Central memory CD8-positive, alpha-beta T cell (primary cell): ENCODE data around the gene NOS1AP.

Experiments used
- ATAC-seq: fragments of 150-1000 bp; cut with Tn5 transposase; replicated peaks from 2 replicates; pipeline ENCODE4 v1.10.0; 2022; ENCODE audit warnings: mild to moderate bottlenecking, moderate FRiP score, moderate number of reproducible peaks; ENCODE audit not compliant: poor library complexity, severe bottlenecking; ENCODE audit errors: extremely low read depth
- DNase-seq, 2 donors: peaks; one replicate each; pipeline ENCODE4 v3.0.0; 2021; ENCODE audit warnings: low spot score in 2 of 2
- H3K27ac Mint-ChIP-seq: one replicate; pipeline ENCODE4 v1.8.0; 2022; ENCODE audit warnings: low read depth, mild to moderate bottlenecking, moderate library complexity, mixed read lengths
- H3K27me3 Mint-ChIP-seq: one replicate; pipeline ENCODE4 v1.8.0; 2022; ENCODE audit warnings: mixed read lengths
- H3K36me3 Mint-ChIP-seq: one replicate; pipeline ENCODE4 v1.8.0; 2022; ENCODE audit warnings: mild to moderate bottlenecking, moderate library complexity, mixed read lengths; ENCODE audit not compliant: insufficient read depth
- H3K4me1 Mint-ChIP-seq: one replicate; pipeline ENCODE4 v1.8.0; 2022; ENCODE audit warnings: mixed read lengths
- H3K4me3 Mint-ChIP-seq: one replicate; pipeline ENCODE4 v1.8.0; 2022; ENCODE audit warnings: mild to moderate bottlenecking, moderate library complexity, mixed read lengths
- H3K9me3 Mint-ChIP-seq: one replicate; pipeline ENCODE4 v1.8.0; 2022; ENCODE audit warnings: mixed read lengths

Gene NOS1AP

DNA sequence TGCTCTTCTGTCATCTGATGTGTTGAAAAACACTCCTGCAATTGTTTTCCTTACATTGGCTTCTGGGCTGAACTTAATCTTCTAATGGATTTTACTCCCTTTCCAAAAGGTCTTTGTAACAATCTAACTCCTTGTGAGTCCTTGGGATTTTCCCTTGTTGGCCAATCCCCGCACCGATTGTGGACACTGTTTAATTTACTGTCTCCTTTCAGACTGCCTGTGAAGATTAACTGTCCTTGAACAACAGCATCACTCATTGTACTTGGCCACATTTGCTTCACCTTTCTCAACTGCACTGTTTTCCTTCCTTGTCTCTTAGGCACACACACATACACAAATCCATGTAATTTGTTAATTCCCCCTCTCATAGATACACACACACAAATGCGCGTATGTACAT lies 186.8 kb downstream of the NOS1AP start:
- DNase-seq (no peak), ATAC-seq (no peak)
- Mint-ChIP-seq H3K27ac (no peak overlapping the region), H3K36me3 (no peaks in the 10 kb centered on the region), H3K9me3 (no peaks in the 10 kb centered on the region), H3K27me3 (peaks cover 49% of the 10 kb centered on the region), H3K4me3 (no peak overlapping the region), H3K4me1 (no peaks in the 10 kb centered on the region)

DNA sequence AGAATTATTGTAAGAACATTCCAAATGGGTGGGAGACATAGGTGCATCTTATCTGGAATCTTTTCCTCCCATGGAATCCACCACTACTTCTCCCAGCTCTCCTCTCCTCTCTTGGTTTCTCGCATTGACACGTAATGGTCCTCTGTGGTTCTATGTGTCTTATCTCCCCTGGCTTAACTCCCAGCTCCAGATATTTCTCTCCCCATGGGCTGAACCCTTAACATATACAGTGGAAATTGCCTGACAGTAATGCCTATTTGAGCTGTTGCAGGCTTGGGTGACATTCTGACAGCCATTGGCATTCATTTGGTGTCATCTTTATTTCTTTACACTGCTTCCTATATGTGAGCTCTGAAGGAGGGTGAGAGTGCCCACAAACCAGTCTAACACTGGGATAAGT lies 188.9 kb downstream of the NOS1AP start:
- H3K4me3 Mint-ChIP-seq, result no peak overlapping the region
- peaks cover 53% of the 10 kb centered on the region for H3K27me3 Mint-ChIP-seq

DNA sequence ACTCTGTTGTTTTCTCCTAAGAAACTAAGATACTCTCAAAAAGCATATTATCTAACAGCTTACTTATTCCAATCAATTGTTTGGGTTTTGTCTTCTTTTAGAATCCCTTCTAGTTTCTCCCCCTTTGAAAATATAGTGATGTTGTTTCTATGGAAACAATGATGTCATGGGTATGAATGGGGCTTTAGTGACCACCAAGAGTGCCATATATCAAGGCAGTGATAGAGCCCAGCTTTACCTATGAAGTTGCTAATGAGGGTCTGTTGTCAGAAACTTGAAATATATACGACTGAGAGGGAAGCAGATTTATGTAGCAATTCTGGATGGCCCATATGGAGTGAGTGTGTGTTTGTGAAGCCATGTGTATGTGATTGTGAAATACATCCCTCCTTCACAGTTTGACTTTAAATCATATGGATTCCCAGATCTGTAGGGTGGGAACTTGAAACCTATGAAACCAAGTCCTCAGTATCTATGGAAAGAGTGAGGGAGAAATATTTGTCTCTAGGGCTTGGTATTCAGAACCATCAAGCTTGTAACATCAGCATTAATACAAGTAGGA lies 190.5 kb downstream of the NOS1AP start:
- H3K4me3 Mint-ChIP-seq, result no peak overlapping the region
- no peaks in the 10 kb centered on the region for H3K9me3 Mint-ChIP-seq
- peaks cover 57% of the 10 kb centered on the region for H3K27me3 Mint-ChIP-seq
- H3K36me3 Mint-ChIP-seq, result no peaks in the 10 kb centered on the region
- DNase-seq (no peak), ATAC-seq (no peak)
- H3K27ac Mint-ChIP-seq, result no peak overlapping the region
- H3K4me1 Mint-ChIP-seq, result no peaks in the 10 kb centered on the region

More for the DNA sequence above, 188.9 kb downstream of the NOS1AP start:
- no peak for DNase-seq
- H3K36me3 Mint-ChIP-seq, result no peaks in the 10 kb centered on the region
- H3K9me3 Mint-ChIP-seq, result no peaks in the 10 kb centered on the region
- no peaks in the 10 kb centered on the region for H3K4me1 Mint-ChIP-seq
- ATAC-seq, result no peak
- H3K27ac Mint-ChIP-seq, result no peak overlapping the region

DNA sequence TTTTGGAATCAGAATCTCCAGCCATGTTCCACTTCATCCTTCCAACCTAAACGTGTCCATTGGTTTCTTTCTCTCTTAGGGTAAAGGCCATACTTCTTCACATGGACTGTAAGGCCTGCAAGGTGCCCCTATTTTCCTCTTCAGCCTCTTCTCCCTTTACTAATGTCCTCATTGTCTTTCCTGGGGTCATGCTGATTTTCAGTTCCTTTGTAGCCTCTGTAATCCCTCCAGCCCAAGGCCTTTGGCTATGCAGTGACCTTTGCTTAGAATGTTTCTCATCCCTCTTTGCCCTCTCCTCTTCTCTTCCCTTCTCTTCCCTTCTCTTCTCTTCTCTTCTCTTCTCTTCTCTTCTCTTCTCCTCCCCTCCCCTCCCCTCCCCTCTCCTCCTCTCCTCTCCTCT lies 194.6 kb downstream of the NOS1AP start:
- no peaks in the 10 kb centered on the region for H3K9me3 Mint-ChIP-seq
- H3K27me3 Mint-ChIP-seq, result peaks cover 43% of the 10 kb centered on the region
- H3K4me1 Mint-ChIP-seq, result no peaks in the 10 kb centered on the region
- no peak for DNase-seq
- H3K4me3 Mint-ChIP-seq, result no peak overlapping the region
- no peak overlapping the region for H3K27ac Mint-ChIP-seq
- ATAC-seq, result no peak
- H3K36me3 Mint-ChIP-seq, result no peaks in the 10 kb centered on the region

DNA sequence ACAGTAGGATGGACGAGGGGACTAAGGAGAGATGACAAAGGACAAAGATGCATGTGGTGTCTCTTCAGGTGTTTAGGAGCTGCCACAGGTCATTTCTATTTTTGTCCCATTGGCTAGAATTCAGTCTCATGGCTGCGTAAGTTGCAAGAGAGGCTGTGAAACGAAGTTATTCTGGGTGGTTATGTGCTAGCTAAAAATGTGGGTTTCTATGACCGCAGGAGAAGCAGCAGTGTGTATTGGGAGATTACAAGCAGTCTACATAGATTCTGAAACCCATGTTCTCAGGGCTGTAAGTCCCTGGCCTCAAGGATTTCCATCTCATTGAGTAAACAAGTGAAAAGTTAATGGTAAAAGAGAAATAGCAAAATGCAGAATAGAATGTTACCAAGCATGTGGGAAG lies 196.5 kb downstream of the NOS1AP start:
- H3K9me3 Mint-ChIP-seq, result no peaks in the 10 kb centered on the region
- H3K36me3 Mint-ChIP-seq, result no peaks in the 10 kb centered on the region
- no peak overlapping the region for H3K27ac Mint-ChIP-seq
- no peaks in the 10 kb centered on the region for H3K4me1 Mint-ChIP-seq
- H3K4me3 Mint-ChIP-seq, result no peak overlapping the region
- H3K27me3 Mint-ChIP-seq, result peaks cover 41% of the 10 kb centered on the region
- DNase-seq (no peak), ATAC-seq (no peak)

DNA sequence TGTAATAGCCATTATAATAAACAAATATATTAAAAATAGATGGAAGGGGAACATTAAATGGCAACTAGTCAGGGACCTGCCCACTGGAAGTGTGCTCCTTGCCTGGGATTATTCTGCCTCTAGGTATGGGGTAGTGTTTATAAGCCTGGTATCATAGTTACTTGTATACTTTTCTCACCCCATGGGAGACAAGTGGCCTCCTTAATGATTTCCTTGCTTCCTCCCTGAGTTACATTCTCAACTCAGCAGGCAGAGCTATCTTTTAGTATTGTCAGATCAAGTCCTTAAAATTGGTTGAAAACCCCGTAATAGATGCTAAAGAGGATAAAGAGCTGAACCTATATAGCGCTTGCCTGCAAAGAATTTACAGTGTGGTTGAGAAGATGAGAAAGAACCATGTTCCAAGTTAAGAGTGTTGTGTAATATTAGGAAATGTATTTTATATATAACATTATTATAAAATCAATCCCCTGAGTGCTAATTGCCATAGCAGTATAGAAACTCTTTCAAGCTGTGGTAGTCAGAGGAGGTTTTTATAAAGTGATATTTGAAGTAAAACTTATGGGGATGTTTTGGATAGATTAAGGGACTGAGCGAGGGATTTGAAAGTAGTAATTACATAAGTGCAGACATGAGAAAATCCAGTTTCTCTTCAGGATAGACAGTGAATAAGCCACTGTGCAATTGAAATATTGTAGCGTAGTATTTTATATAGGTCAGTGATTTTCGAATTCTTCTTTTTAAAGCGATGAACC lies 200.7 kb downstream of the NOS1AP start:
- Mint-ChIP-seq H3K4me1 (no peaks in the 10 kb centered on the region), H3K27ac (no peak overlapping the region), H3K4me3 (no peak overlapping the region), H3K36me3 (no peaks in the 10 kb centered on the region), H3K9me3 (no peaks in the 10 kb centered on the region), H3K27me3 (peaks cover 37% of the 10 kb centered on the region)
- no peak for DNase-seq
- no peak for ATAC-seq

DNA sequence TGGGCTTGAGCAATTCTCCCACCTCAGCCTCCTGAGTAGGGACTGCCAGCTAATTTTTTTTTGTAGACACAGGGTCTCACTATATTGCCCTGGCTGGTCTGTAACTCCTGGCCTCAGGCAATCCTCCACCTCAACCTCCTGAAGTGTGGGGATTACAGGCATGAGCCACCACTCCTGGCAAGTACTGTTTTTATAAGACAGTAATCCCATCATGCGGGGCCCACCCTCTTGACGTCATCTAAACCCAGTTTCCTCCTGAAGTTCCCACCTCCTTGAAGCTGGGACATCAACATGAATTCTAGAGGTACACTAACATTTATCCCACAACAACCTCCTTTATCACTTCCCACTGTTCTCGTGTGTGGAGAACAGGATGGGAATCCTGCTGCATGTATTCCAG lies 202.5 kb downstream of the NOS1AP start:
- no peak for ATAC-seq
- peaks cover 27% of the 10 kb centered on the region for H3K27me3 Mint-ChIP-seq
- no peaks in the 10 kb centered on the region for H3K36me3 Mint-ChIP-seq
- H3K27ac Mint-ChIP-seq, result no peak overlapping the region
- no peaks in the 10 kb centered on the region for H3K4me1 Mint-ChIP-seq
- no peaks in the 10 kb centered on the region for H3K9me3 Mint-ChIP-seq
- no peak for DNase-seq
- no peak overlapping the region for H3K4me3 Mint-ChIP-seq

DNA sequence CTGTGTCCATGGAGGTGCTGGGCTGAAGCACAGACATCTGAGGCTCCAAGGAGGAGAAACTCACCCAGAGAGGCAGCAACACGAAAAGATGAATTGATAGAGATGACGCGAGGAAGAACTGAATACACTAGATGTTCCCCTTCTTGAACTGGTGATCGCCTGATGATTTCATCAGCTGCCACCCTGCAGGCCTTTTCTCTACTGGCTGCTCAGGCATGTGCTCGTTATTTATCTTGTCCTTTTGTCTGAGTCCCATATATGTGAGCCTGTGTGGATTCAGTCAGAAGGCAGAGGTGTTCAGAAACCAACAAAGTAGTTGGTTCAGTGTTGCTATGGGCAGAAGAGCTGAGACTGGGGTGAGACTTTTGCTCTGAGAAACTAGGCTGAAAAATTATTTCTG lies 202.9 kb downstream of the NOS1AP start:
- no peaks in the 10 kb centered on the region for H3K36me3 Mint-ChIP-seq
- H3K9me3 Mint-ChIP-seq, result no peaks in the 10 kb centered on the region
- H3K4me1 Mint-ChIP-seq, result no peaks in the 10 kb centered on the region
- H3K27me3 Mint-ChIP-seq, result peaks cover 29% of the 10 kb centered on the region
- H3K27ac Mint-ChIP-seq, result no peak overlapping the region
- DNase-seq, result no peak
- no peak for ATAC-seq
- H3K4me3 Mint-ChIP-seq, result no peak overlapping the region

DNA sequence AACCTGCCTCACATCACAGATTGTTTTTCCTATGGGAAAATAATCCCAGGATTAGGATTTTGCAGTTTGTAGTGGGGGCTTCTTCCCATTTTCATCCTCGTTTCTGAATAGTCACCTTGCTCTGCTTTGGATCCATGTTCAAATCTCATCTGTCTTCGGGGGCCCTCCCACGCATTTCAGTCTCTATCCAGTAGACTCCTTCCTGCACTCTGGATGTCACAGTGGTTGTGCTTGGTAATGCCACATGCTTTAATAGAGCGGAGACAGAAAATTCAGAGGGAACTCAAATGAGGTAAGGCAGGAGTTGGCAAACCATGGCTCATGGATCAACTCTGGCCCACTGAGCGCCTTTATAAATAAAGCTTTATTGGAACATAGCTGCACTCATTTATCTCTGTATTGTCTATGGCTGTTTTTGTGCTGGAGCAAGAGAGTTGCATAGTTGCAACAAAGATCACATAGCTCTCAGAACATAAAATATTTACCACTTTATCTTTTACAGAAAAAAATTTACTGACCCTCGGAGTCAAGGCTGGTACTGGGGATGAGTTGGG lies 206.2 kb downstream of the NOS1AP start:
- no peak for ATAC-seq
- no peak overlapping the region for H3K27ac Mint-ChIP-seq
- H3K36me3 Mint-ChIP-seq, result no peaks in the 10 kb centered on the region
- H3K4me1 Mint-ChIP-seq, result no peaks in the 10 kb centered on the region
- H3K4me3 Mint-ChIP-seq, result no peak overlapping the region
- H3K27me3 Mint-ChIP-seq, result peaks cover 50% of the 10 kb centered on the region
- no peaks in the 10 kb centered on the region for H3K9me3 Mint-ChIP-seq
- DNase-seq, result no peak

DNA sequence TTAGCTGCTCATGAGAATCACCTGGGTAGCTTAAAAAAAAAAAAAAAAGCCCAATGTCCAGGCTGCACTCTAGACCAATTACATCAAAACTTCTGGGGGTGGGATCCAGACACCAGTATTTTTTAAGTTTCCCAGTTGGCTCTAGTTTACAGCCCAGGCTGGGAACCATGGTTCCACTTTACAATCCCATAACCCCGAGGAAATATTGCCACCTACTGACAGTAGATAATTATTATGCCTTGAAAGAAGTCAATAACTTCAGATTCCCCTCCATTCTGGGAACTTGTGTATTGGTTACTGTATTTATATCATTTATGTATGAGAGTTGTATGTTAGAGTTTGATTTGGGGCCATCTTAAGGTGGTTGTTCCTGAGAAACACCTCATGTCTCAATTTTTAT lies 207.0 kb downstream of the NOS1AP start:
- no peak overlapping the region for H3K27ac Mint-ChIP-seq
- no peak overlapping the region for H3K4me3 Mint-ChIP-seq
- no peaks in the 10 kb centered on the region for H3K4me1 Mint-ChIP-seq
- no peak for ATAC-seq
- no peak for DNase-seq
- H3K36me3 Mint-ChIP-seq, result no peaks in the 10 kb centered on the region
- no peaks in the 10 kb centered on the region for H3K9me3 Mint-ChIP-seq
- peaks cover 49% of the 10 kb centered on the region for H3K27me3 Mint-ChIP-seq

DNA sequence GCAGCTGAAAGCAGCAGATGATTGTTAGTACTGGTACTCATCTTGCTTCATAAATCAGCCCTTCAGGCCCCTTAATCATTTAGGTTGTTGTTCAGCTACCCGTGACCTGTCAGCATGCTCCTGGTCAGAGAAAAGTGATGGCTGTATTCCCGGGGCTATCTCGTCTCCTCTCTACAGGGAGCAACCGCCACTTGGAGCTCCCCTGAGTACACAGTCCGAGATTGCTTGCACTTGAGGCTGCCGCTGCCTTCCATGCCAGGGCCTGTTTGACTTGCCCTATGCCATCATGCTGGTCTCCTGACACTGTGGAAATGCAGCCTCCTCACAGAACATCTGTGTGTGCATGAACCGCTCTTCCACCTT lies 209.6 kb downstream of the NOS1AP start:
- DNase-seq (no peak), ATAC-seq (no peak)
- no peaks in the 10 kb centered on the region for H3K9me3 Mint-ChIP-seq
- H3K4me1 Mint-ChIP-seq, result no peaks in the 10 kb centered on the region
- no peaks in the 10 kb centered on the region for H3K36me3 Mint-ChIP-seq
- no peak overlapping the region for H3K4me3 Mint-ChIP-seq
- H3K27ac Mint-ChIP-seq, result no peak overlapping the region
- H3K27me3 Mint-ChIP-seq, result peaks cover 60% of the 10 kb centered on the region

DNA sequence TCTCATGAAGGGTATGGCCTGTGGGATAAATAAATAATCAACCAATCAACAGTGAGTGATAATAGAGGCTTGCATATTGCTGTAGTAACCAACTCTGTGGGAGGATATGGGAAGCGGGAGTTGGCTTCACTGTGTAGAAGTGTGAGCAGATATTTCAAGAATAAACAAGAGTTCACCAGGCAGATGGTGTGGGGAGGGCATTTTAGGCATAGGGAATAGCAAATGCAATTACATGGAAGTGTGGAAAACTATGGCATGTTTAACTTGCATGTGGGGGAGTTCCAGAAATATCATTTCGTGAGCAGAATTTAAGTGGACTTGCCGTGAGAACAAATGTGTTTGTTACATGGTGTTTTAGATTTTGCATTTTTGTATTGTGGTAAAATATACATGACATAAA lies 211.9 kb downstream of the NOS1AP start:
- H3K27ac Mint-ChIP-seq, result no peak overlapping the region
- peaks cover 75% of the 10 kb centered on the region for H3K27me3 Mint-ChIP-seq
- no peaks in the 10 kb centered on the region for H3K9me3 Mint-ChIP-seq
- DNase-seq (no peak), ATAC-seq (no peak)
- no peak overlapping the region for H3K4me3 Mint-ChIP-seq
- no peaks in the 10 kb centered on the region for H3K4me1 Mint-ChIP-seq
- H3K36me3 Mint-ChIP-seq, result no peaks in the 10 kb centered on the region

DNA sequence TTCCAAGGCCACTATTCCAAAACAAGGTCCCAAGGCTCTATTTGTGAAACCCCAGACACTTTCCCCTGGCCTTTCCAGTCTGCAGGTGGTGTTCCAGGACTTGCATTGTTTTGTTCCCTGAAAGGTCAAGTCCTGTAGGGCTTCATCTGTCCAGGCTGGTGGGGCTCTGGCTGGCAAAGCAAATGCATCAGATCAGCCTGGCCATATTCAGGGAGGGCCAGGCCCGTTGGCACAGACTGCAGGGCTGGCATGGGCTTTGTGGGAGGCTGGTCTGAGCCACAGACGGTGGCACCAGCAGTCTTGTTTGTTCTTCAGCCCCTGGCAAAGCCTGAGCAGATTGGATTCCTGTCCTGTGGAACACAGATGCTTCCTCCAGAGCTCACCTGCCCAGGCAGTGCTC lies 214.2 kb downstream of the NOS1AP start:
- DNase-seq (no peak), ATAC-seq (no peak)
- Mint-ChIP-seq H3K4me1 (no peaks in the 10 kb centered on the region), H3K9me3 (no peaks in the 10 kb centered on the region), H3K36me3 (no peaks in the 10 kb centered on the region), H3K4me3 (no peak overlapping the region), H3K27ac (no peak overlapping the region), H3K27me3 (peaks cover 65% of the 10 kb centered on the region)
